Spleen (tissue), 11 donors: ENCODE results near the gene ZFPL1. TPM values are rescaled to one million over a fixed set of nuclear protein-coding genes. Genes with fewer than 3 reads are reported as not detected.

Experiments
- DNase-seq: peaks from one replicate; pipeline ENCODE4 v3.0.0-alpha.2; 2020
- H3K27ac ChIP-seq, 8 donors: fragments of 200-600 bp; sonication (generic) in 7 of 8; 1 replicate in 4 of 8; 2 replicates in 4 of 8; pipeline versions ENCODE4 v1.5.0 to v1.8.0; 2016 to 2021; ENCODE audit warnings: inconsistent platforms in 4 of 8, mild to moderate bottlenecking in 4 of 8, moderate library complexity in 1 of 8
- H3K27me3 ChIP-seq, 7 donors: fragments of 200-600 bp; sonication (generic) in 6 of 7; replicated peaks in 1 of 7; 1 replicate in 4 of 7; 2 replicates in 3 of 7; pipeline versions ENCODE4 v1.5.0 to v1.8.0; 2016 to 2021; ENCODE audit warnings: inconsistent platforms in 3 of 7, mild to moderate bottlenecking in 1 of 7
- H3K36me3 ChIP-seq, 6 donors: fragments of 200-600 bp; sonication (generic) in 5 of 6; 1 replicate in 4 of 6; 2 replicates in 2 of 6; pipeline versions ENCODE4 v1.5.0 to v1.8.0; 2016 to 2021; ENCODE audit warnings: inconsistent platforms in 2 of 6
- H3K4me1 ChIP-seq, 6 donors: fragments of 200-600 bp; sonication (generic) in 5 of 6; 1 replicate in 3 of 6; 2 replicates in 3 of 6; pipeline versions ENCODE4 v1.5.0 to v1.8.0; 2016 to 2021; ENCODE audit warnings: inconsistent platforms in 3 of 6
- H3K4me3 ChIP-seq, 8 donors: fragments of 200-600 bp; sonication (generic) in 7 of 8; 1 replicate in 4 of 8; 2 replicates in 4 of 8; pipeline versions ENCODE4 v1.5.0 to v1.8.0; 2016 to 2021; ENCODE audit warnings: inconsistent platforms in 4 of 8, mild to moderate bottlenecking in 4 of 8, moderate library complexity in 2 of 8
- H3K9me3 ChIP-seq, 8 donors: fragments of 200-600 bp; sonication (generic) in 7 of 8; 1 replicate in 4 of 8; 2 replicates in 4 of 8; pipeline versions ENCODE4 v1.5.0 to v1.8.0; 2016 to 2021; ENCODE audit warnings: inconsistent platforms in 4 of 8
- CTCF ChIP-seq, 11 experiments: fragments of 200-600 bp in 7 of 11; fragments of 450-650 bp in 4 of 11; sonication (generic) in 4 of 11; IDR thresholded peaks in 8 of 11; conservative IDR thresholded peaks in 3 of 11; 1 replicate in 7 of 11; 2 replicates in 4 of 11; pipeline versions ENCODE4 v1.4.0 to v1.8.0; 2016 to 2021; ENCODE audit warnings: antibody characterized with exemption in 11 of 11, inconsistent platforms in 4 of 11, mild to moderate bottlenecking in 1 of 11
- POLR2A ChIP-seq, 3 donors: fragments of 450-650 bp; IDR thresholded peaks; one replicate each; pipeline ENCODE4 v1.5.1; 2017; ENCODE audit warnings: antibody characterized with exemption in 3 of 3, mild to moderate bottlenecking in 1 of 3
- POLR2AphosphoS5 ChIP-seq, 3 donors: sonication (generic); formaldehyde crosslinking; IDR thresholded peaks; one replicate each; pipeline ENCODE4 v1.5.1; 2017; ENCODE audit warnings: antibody characterized with exemption in 3 of 3
- WGBS, 5 donors: extraction: QIAGEN DNeasy Blood & Tissue Kit in 3 of 5; methylation state at CpG; one replicate each; pipeline versions ENCODE4 v1.1.5 to v1.1.7; 2013 to 2018; 5-methylcytosine and 5-hydroxymethylcytosine counted together
- intact Hi-C: fragments of 100-400 bp; cut with DNase I; formaldehyde crosslinking; loops from one replicate; pipeline ENCODE4 v1.15.0; 2023; ENCODE audit warnings: low total_unique reads
- polyA plus RNA-seq, 3 donors: library from polyadenylated mRNA; stranded (reverse); fragments of 200-250 nt; gene quantifications; one replicate each; pipeline ENCODE4 v1.2.1, GENCODE V29; 2013
- total RNA-seq, 7 donors: library from RNA; depleted of rRNA in 3 of 7; stranded (reverse); fragments of >200 nt in 3 of 7; fragmentation: NEBNext Ultra II Directional in 4 of 7; extraction: Animal tissue kit (Norgen Biotek cat#: 25700) in 4 of 7; gene quantifications; one replicate each; pipeline versions ENCODE4 v1.1.0 to v1.2.1, GENCODE V29; 2016 to 2021
- donor health status: healthy with polysubstance abuse.
- donor health status: DM: no; HTN: no; CAD: no; lungs with moderate emphysema.
- donor health status: DM: no; HTN: no; CAD: no.
- donor health status: Bipolar disorder and iron deficiency.
- donor health status: healthy.
- donor health status: DM: no; HTN: no; CAD: no.
- donor health status: DM: yes; HTN: yes; CAD: no.

ZFPL1 gene
- total and polyA plus RNA-seq, 10 donors: 23.5 to 52.0 (median 29.9) TPM

GRCh38 chr11:65116370-65117205, 32.6 kb downstream of the ZFPL1 start:
- intact Hi-C loops: loop anchor here (5.0 kb wide), 1 partner anchor 66 kb away; the partner anchor contains the start of gene CAPN1
- peaks cover 0 to 56% (median 38%) of the 10 kb centered on the region in 6 donors for H3K36me3 ChIP-seq
- H3K27ac ChIP-seq: peak overlapping the region; percentile 79 to 98 (median 88)
- WGBS, 5 donors: 23 to 57% (median 25%) methylated on average over 17 to 68 of the region's 68 CpGs
- no peaks in the 10 kb centered on the region for H3K27me3 ChIP-seq
- DNase-seq: peak; percentile 89
- no peaks in the 10 kb centered on the region for H3K9me3 ChIP-seq
- peak overlapping the region; percentile 77 to 99 (median 93) for H3K4me3 ChIP-seq
- TF ChIP-seq POLR2A (IDR thresholded peaks at IDR 0.05) (no peak), POLR2AphosphoS5 (IDR thresholded peaks at IDR 0.05) (peak in 2 of 3 donors; percentile 25)
- H3K4me1 ChIP-seq: peaks cover 34 to 93% (median 72%) of the 10 kb centered on the region in 6 donors

- Histone ChIP-seq H3K27ac (peak within 1 kb of the TSS; percentile 79 to 98 (median 88)), H3K36me3 (peaks cover 0 to 56% (median 38%) of the 10 kb centered on the region in 6 donors), H3K4me1 (peaks cover 32 to 89% (median 66%) of the 10 kb centered on the region in 6 donors), H3K4me3 (peak within 1 kb of the TSS; percentile 77 to 99 (median 93)), H3K27me3 (no peaks in the 10 kb centered on the region), H3K9me3 (no peaks in the 10 kb centered on the region)
- peak; percentile 100 for DNase-seq
- TF ChIP-seq POLR2AphosphoS5 (IDR thresholded peaks at IDR 0.05): peak; percentile 89 to 94 (median 92)
- TF ChIP-seq CTCF (IDR thresholded peaks at IDR 0.05 in 8 of 11, conservative IDR thresholded peaks at IDR 0.05 in 3 of 11): peak; percentile 79 to 99 (median 95)
- peak in 1 of 3 donors; percentile 33 for TF ChIP-seq POLR2A (IDR thresholded peaks at IDR 0.05)
- intact Hi-C loops: loop anchor here (5.0 kb wide), 1 partner anchor 65 kb away; the partner anchor contains the start of gene CAPN1
- 0 to 1% (median 1%) methylated on average over 54 to 89 of the region's 89 CpGs for WGBS, 5 donors
Measured at GRCh38 chr11:65117206-65118096, 33.4 kb downstream of the ZFPL1 start, which contains the start of gene ZNHIT2. TSS of gene ZNHIT2 (minus strand) at chr11:65117701. CDS start at chr11:65117653, 48 bp downstream.

DNA sequence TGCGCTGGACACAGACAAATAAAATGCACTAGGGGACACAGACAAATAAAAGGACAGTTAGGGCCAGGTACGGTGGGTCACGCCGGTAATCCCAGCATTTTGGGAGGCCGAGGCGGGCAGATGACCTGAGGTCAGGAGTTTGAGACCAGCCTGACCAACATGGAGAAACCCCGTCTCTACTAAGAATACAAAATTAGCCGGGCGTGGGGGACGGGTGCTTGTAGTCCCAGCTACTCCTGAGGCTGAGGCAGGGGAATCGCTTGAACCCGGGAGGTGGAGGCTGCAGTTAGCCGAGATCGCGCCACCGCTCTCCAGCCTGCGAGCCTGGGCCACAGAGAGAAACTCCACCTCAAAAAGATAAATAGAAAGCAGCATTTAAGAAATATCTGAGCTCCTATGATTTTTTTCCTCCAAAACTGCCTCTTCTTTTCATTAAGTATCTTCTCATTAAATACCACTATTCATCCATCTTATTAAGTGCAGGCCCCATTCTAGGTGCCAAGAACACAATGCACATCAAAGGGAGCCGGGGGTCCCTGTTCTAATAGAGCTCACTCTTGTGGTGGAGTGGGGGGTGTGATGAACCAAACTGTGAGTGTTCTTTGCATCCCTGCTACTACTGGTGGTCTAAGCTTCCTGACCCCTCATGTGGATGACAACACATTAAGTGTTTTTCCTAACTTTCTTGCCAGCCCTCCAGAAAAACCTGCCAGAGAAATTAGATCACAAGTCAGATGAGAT, 34.2 kb downstream of the ZFPL1 start:
- peak; percentile 82 for DNase-seq
- intact Hi-C loops: loop anchor here (5.0 kb wide), 1 partner anchor 64 kb away; the partner anchor contains the start of gene CAPN1
- Histone ChIP-seq H3K27ac (peak overlapping the region in 7 of 8 donors; percentile 82 to 98 (median 89)), H3K36me3 (peaks cover 0 to 56% (median 38%) of the 10 kb centered on the region in 6 donors), H3K4me3 (peak overlapping the region in 2 of 8 donors; percentile 92 to 95), H3K4me1 (peaks cover 27 to 89% (median 66%) of the 10 kb centered on the region in 6 donors), H3K9me3 (no peaks in the 10 kb centered on the region), H3K27me3 (no peaks in the 10 kb centered on the region)
- WGBS, 5 donors: 83 to 89% (median 86%) methylated on average over 18 of the region's 18 CpGs
- TF ChIP-seq POLR2AphosphoS5 (IDR thresholded peaks at IDR 0.05) (no peak), CTCF (IDR thresholded peaks at IDR 0.05 in 8 of 11, conservative IDR thresholded peaks at IDR 0.05 in 3 of 11) (peak in 4 of 11 experiments; percentile 7 to 62 (median 56)), POLR2A (IDR thresholded peaks at IDR 0.05) (no peak)
